Tibial artery (tissue), 4 donors: ENCODE measurements around the gene ZBTB6.

Source experiments
- DNase-seq, 2 donors: peaks; one replicate each; pipeline ENCODE4 v3.0.0-alpha.2; 2019
- H3K27ac ChIP-seq, 2 donors: fragments of 200-600 bp; sonication (generic) in 1 of 2; 1 replicate in 1 of 2; 2 replicates in 1 of 2; pipeline ENCODE4 v1.5.1; 2018 to 2019; ENCODE audit warnings: mild to moderate bottlenecking in 1 of 2
- H3K27me3 ChIP-seq, 2 donors: fragments of 200-600 bp; sonication (generic) in 1 of 2; one replicate each; pipeline versions ENCODE4 v1.5.1 to v1.6.0; 2016 to 2019
- H3K36me3 ChIP-seq, 3 donors: fragments of 200-600 bp; sonication (generic) in 2 of 3; one replicate each; pipeline ENCODE4 v1.5.1; 2016 to 2019; ENCODE audit warnings: mild to moderate bottlenecking in 2 of 3
- H3K4me1 ChIP-seq, 4 donors: fragments of 200-600 bp; sonication (generic) in 2 of 4; 1 replicate in 3 of 4; 2 replicates in 1 of 4; pipeline ENCODE4 v1.5.1; 2016 to 2019
- H3K4me3 ChIP-seq, 2 donors: fragments of 200-600 bp; sonication (generic) in 1 of 2; 1 replicate in 1 of 2; 2 replicates in 1 of 2; pipeline ENCODE4 v1.5.1; 2018 to 2019; ENCODE audit warnings: mild to moderate bottlenecking in 2 of 2
- H3K9me3 ChIP-seq, 3 donors: fragments of 200-600 bp; sonication (generic) in 1 of 3; one replicate each; pipeline ENCODE4 v1.5.1; 2016 to 2019
- intact Hi-C: fragments of 100-400 bp; cut with DNase I; formaldehyde crosslinking; loops from one replicate; pipeline ENCODE4 v1.15.0; 2023; ENCODE audit warnings: low total_unique reads
- TF ChIP-seq, protein P1 (sequence below), 2 experiments: fragments of 200-600 bp in 1 of 2; fragments of 450-650 bp in 1 of 2; IDR thresholded peaks; one replicate each; pipeline ENCODE4 v1.5.1; 2017 to 2019; ENCODE audit warnings: antibody characterized with exemption in 2 of 2, mild to moderate bottlenecking in 1 of 2, moderate library complexity in 1 of 2

Gene ZBTB6

DNA sequence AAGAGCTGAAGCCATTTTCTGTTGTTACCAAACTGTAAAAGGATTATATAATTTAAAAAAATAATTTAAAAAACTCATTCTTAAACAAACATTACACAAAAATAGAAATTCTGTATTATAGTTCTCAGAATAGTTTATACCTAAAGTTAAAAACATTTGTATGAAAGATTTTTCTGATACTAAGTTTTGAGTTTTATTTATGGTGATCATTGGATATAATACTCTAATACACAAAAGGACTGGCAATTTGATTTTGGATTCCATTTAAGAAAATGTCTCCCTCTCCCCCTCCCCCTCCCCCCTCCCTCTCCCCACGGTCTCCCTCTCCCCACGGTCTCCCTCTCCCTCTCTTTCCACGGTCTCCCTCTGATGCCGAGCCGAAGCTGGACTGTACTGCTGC is 47.0 kb downstream of the ZBTB6 start:
- peaks cover 10 to 48% (median 36%) of the 10 kb centered on the region in 3 donors for H3K36me3 ChIP-seq

GRCh38 chr9:122865300-122865699 is 47.8 kb downstream of the ZBTB6 start:
- Histone ChIP-seq H3K4me3 (no peak overlapping the region), H3K27ac (no peak overlapping the region), H3K36me3 (peaks cover 6 to 40% (median 28%) of the 10 kb centered on the region in 3 donors), H3K9me3 (no peaks in the 10 kb centered on the region), H3K4me1 (no peaks in the 10 kb centered on the region), H3K27me3 (no peaks in the 10 kb centered on the region)
- DNase-seq, result no peak
- intact Hi-C loops, result no loop called here
- TF ChIP-seq, protein P1, sequence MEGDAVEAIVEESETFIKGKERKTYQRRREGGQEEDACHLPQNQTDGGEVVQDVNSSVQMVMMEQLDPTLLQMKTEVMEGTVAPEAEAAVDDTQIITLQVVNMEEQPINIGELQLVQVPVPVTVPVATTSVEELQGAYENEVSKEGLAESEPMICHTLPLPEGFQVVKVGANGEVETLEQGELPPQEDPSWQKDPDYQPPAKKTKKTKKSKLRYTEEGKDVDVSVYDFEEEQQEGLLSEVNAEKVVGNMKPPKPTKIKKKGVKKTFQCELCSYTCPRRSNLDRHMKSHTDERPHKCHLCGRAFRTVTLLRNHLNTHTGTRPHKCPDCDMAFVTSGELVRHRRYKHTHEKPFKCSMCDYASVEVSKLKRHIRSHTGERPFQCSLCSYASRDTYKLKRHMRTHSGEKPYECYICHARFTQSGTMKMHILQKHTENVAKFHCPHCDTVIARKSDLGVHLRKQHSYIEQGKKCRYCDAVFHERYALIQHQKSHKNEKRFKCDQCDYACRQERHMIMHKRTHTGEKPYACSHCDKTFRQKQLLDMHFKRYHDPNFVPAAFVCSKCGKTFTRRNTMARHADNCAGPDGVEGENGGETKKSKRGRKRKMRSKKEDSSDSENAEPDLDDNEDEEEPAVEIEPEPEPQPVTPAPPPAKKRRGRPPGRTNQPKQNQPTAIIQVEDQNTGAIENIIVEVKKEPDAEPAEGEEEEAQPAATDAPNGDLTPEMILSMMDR (IDR thresholded peaks at IDR 0.05), result no peak

More for the DNA sequence above, 47.0 kb downstream of the ZBTB6 start:
- no peaks in the 10 kb centered on the region for H3K9me3 ChIP-seq
- H3K27me3 ChIP-seq, result no peaks in the 10 kb centered on the region
- no peaks in the 10 kb centered on the region for H3K4me1 ChIP-seq
- TF ChIP-seq, protein P1 (IDR thresholded peaks at IDR 0.05), result no peak
- DNase-seq, result no peak
- no peak overlapping the region for H3K27ac ChIP-seq
- H3K4me3 ChIP-seq, result no peak overlapping the region
- intact Hi-C loops, result no loop called here

DNA sequence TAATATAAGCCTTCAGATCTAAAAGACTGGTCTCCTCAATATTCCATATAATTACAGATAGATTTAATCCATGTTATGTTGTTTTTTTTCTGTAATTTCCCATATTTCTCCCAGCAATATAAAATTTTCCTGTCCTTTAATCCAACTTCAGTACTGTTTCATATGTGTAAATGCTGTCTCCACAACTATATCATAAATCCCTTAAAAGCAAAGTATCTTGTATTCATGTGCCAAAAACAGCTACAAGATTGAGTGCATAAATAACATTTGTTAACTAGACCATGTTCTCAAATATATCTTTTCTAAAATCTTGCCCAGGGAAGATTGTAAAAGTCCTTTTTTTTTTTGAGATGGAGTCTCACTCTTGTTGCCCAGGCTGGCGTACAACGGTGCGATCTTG is 49.7 kb downstream of the ZBTB6 start:
- no peak overlapping the region for H3K27ac ChIP-seq
- H3K4me1 ChIP-seq, result no peaks in the 10 kb centered on the region
- H3K4me3 ChIP-seq, result no peak overlapping the region
- no peak for DNase-seq
- no peaks in the 10 kb centered on the region for H3K27me3 ChIP-seq
- H3K9me3 ChIP-seq, result no peaks in the 10 kb centered on the region
- TF ChIP-seq, protein P1 (IDR thresholded peaks at IDR 0.05), result no peak
- intact Hi-C loops, result no loop called here
- peaks cover 11 to 39% (median 28%) of the 10 kb centered on the region in 3 donors for H3K36me3 ChIP-seq

GRCh38 chr9:122860319-122861142 is 52.6 kb downstream of the ZBTB6 start:
- TF ChIP-seq, protein P1 (IDR thresholded peaks at IDR 0.05), result no peak
- intact Hi-C loops, result no loop called here
- Histone ChIP-seq H3K27ac (no peak overlapping the region), H3K27me3 (no peaks in the 10 kb centered on the region), H3K36me3 (peaks cover 36 to 64% (median 56%) of the 10 kb centered on the region in 3 donors), H3K4me1 (no peaks in the 10 kb centered on the region), H3K4me3 (no peak overlapping the region), H3K9me3 (no peaks in the 10 kb centered on the region)
- DNase-seq, result no peak
